CD4-positive, alpha-beta T cell (primary cell): Measurements from ENCODE around the gene IRF7. TPM values are rescaled to one million over a fixed set of nuclear protein-coding genes. Genes with fewer than 3 reads are reported as not detected.
"Not testable (repeated sequence)": the region's sequence is repeated elsewhere in the genome, so short reads cannot be mapped to it uniquely, and the experiment has no call there.

ENCODE experiments used
- ATAC-seq: fragments of 200-7000 bp; cut with Tn5 transposase; one replicate; pipeline ENCODE4 v1.10.0; 2022; ENCODE audit warnings: mild to moderate bottlenecking; ENCODE audit not compliant: poor library complexity
- CTCF ChIA-PET: fragments of 350-600 bp; sonication (Branson Sonifier 250); formaldehyde crosslinking; loops from one replicate; lab custom pipeline; 2021; ENCODE audit warnings: antibody characterized with exemption, inconsistent platforms; lab: Charles Lee
- POLR2A ChIA-PET: fragments of 350-600 bp; sonication (Branson Sonifier 250); formaldehyde crosslinking; loops from one replicate; lab custom pipeline; 2021; ENCODE audit warnings: antibody characterized with exemption, inconsistent platforms; lab: Charles Lee
- DNase-seq, 14 experiments: peaks; one replicate each; pipeline ENCODE4 v3.0.0-alpha.2; 2013 to 2020; ENCODE audit warnings: mixed read lengths in 2 of 14
- H3K27ac ChIP-seq, 2 donors: one replicate each; pipeline versions ENCODE4 v1.5.1 to v1.7.0; 2013; ENCODE audit warnings: low read length in 2 of 2, low read depth in 1 of 2, mild to moderate bottlenecking in 1 of 2
- H3K27me3 ChIP-seq, 2 experiments: 1 replicate in 1 of 2; 2 replicates in 1 of 2; pipeline versions ENCODE4 v1.6.1 to v1.7.0; 2013; ENCODE audit warnings: low read length in 2 of 2, control low read depth in 1 of 2, mild to moderate bottlenecking in 1 of 2, moderate library complexity in 1 of 2; ENCODE audit not compliant: insufficient read depth in 2 of 2, control insufficient read depth in 1 of 2
- H3K36me3 ChIP-seq: one replicate; pipeline ENCODE4 v1.6.1; 2013; ENCODE audit warnings: low read length, control low read depth; ENCODE audit not compliant: insufficient read depth
- H3K4me1 ChIP-seq: one replicate; pipeline ENCODE4 v1.6.1; 2013; ENCODE audit warnings: low read length, control low read depth; ENCODE audit not compliant: insufficient read depth
- H3K4me3 ChIP-seq: one replicate; pipeline ENCODE4 v1.5.1; 2013; ENCODE audit warnings: mild to moderate bottlenecking, low read length, moderate library complexity
- H3K9me3 ChIP-seq, 2 experiments: 1 replicate in 1 of 2; 2 replicates in 1 of 2; pipeline versions ENCODE4 v1.6.1 to v1.7.0; 2013; ENCODE audit warnings: low read length in 2 of 2, mild to moderate bottlenecking in 2 of 2, control low read depth in 1 of 2, moderate library complexity in 1 of 2; ENCODE audit not compliant: control insufficient read depth in 1 of 2, insufficient read depth in 1 of 2
- H3K27ac Mint-ChIP-seq: one replicate; pipeline ENCODE4 v1.8.0; 2020; ENCODE audit warnings: mixed read lengths
- H3K27me3 Mint-ChIP-seq: one replicate; pipeline ENCODE4 v1.8.0; 2021; ENCODE audit warnings: mixed read lengths
- H3K36me3 Mint-ChIP-seq: one replicate; pipeline ENCODE4 v1.8.0; 2021; ENCODE audit warnings: low read depth, mixed read lengths
- H3K4me1 Mint-ChIP-seq: one replicate; pipeline ENCODE4 v1.8.0; 2021; ENCODE audit warnings: low read depth, mixed read lengths
- H3K4me3 Mint-ChIP-seq: one replicate; pipeline ENCODE4 v1.8.0; 2020; ENCODE audit warnings: mild to moderate bottlenecking, mixed read lengths
- H3K9me3 Mint-ChIP-seq: one replicate; pipeline ENCODE4 v1.8.0; 2020; ENCODE audit warnings: mixed read lengths
- CTCF ChIP-seq: fragments of 200-600 bp; IDR thresholded peaks from one replicate; pipeline ENCODE4 v1.8.0; 2022; ENCODE audit warnings: antibody characterized with exemption, mild to moderate bottlenecking
- intact Hi-C, 2 experiments: fragments of 100-400 bp; cut with DNase I in 1 of 2; cut with micrococcal nuclease in 1 of 2; formaldehyde crosslinking; loops; one replicate each; pipeline versions ENCODE4 v1.15.1 to v1.9.0; 2023 to 2025; cut with DNase I, micrococcal nuclease
- total RNA-seq, 174 experiments: library from RNA in 2 of 174; stranded (reverse) in 2 of 174; gene quantifications; one replicate each; pipeline ENCODE4 v1.2.3 and lab custom pipeline; 2021 to 2026

Gene IRF7
- total RNA-seq, 2 experiments from 2014 or later = 36.5 to 37.7 TPM

DNA sequence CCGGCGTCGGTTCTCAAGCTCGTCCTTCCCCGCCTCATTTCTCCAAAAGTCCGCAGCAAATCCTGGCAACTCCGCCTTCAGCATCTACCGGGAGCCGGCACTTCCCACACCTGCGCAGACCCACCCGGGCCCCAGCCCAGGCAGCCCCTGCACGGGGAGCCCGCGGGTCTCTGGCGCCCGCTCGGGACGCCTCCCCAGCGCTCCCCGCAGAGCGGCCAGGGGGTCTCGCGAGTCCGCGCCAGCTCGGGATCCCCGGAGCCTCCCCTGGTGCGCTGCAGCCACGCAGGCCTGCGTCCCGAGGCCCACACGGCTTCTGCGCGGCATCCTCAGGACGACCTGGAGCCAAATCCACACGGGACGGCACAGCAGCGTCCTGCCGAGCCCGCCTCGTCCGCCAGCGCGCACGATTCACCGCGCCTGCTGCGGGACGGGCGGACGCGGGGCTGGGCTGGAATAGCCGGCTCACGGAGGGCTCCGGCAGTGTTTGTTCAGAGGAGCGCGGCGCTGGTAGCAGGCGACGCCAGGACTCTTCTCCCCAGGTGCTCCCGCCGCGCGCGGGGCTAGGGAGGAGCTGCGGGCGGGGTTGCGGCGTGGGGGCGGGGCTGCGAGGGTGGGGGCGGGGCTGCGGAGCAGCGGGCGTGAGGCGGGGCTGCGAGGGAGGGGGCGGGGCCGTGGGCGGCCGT is 40.3 kb downstream of the IRF7 start:
- ChIA-PET CTCF (interaction anchor here (0.8 to 1.2 kb wide), 2 partner anchors 19 to 20 kb away, joined by 3 to 5 read pairs; no protein-coding TSS in a partner anchor), POLR2A (interaction anchor here (0.6 to 2.1 kb wide), 32 partner anchors 8 to 368 kb away, joined by 3 to 25 read pairs (median 5); partner anchors contain the start of genes BET1L, DEAF1, HRAS and IRF7)
- peak overlapping the region; percentile 92 for H3K27ac Mint-ChIP-seq
- Histone ChIP-seq H3K4me1 (peaks cover 52% of the 10 kb centered on the region), H3K27me3 (no peaks in the 10 kb centered on the region), H3K4me3 (peak overlapping the region; percentile 49), H3K36me3 (peaks cover 5% of the 10 kb centered on the region), H3K9me3 (no peaks in the 10 kb centered on the region), H3K27ac (no peak overlapping the region)
- peak overlapping the region; percentile 93 for H3K4me3 Mint-ChIP-seq
- intact Hi-C loops = loop anchor here (1.0 to 5.0 kb wide), 4 partner anchors 14 to 168 kb away; partner anchors contain the start of genes LMNTD2 (in 1 of the 2), LRRC56 (in 1 of the 2) and RASSF7 (in 1 of the 2)
- peaks cover 45% of the 10 kb centered on the region for H3K4me1 Mint-ChIP-seq
- peaks cover 4% of the 10 kb centered on the region for H3K27me3 Mint-ChIP-seq
- H3K9me3 Mint-ChIP-seq = no peaks in the 10 kb centered on the region
- DNase-seq (peak in 2 of 14 experiments; percentile 9 to 54), ATAC-seq (no peak)
- H3K36me3 Mint-ChIP-seq = peaks cover 10% of the 10 kb centered on the region
- TF ChIP-seq CTCF = no peak

GRCh38 chr11:574632-575312 is 41.0 kb downstream of the IRF7 start:
- no peaks in the 10 kb centered on the region for H3K9me3 ChIP-seq
- H3K4me1 ChIP-seq = peaks cover 47% of the 10 kb centered on the region
- no peaks in the 10 kb centered on the region for H3K9me3 Mint-ChIP-seq
- peak overlapping the region; percentile 93 for H3K4me3 Mint-ChIP-seq
- H3K36me3 ChIP-seq = peaks cover 5% of the 10 kb centered on the region
- DNase-seq (peak in 3 of 14 experiments; percentile 19 to 52 (median 43)), ATAC-seq (no peak)
- peaks cover 4% of the 10 kb centered on the region for H3K27me3 Mint-ChIP-seq
- no peak overlapping the region for H3K27ac ChIP-seq
- TF ChIP-seq CTCF = no peak
- POLR2A ChIA-PET = interaction anchor here (0.6 to 2.1 kb wide), 17 partner anchors 10 to 368 kb away, joined by 3 to 25 read pairs (median 9); partner anchors contain the start of genes BET1L, DEAF1, HRAS and IRF7
- intact Hi-C loops = loop anchor here (1.0 to 5.0 kb wide), 4 partner anchors 13 to 167 kb away; partner anchors contain the start of genes LMNTD2 (in 1 of the 2), LRRC56 (in 1 of the 2) and RASSF7 (in 1 of the 2)
- H3K4me1 Mint-ChIP-seq = peaks cover 40% of the 10 kb centered on the region
- peaks cover 10% of the 10 kb centered on the region for H3K36me3 Mint-ChIP-seq
- no peaks in the 10 kb centered on the region for H3K27me3 ChIP-seq
- H3K4me3 ChIP-seq = peak overlapping the region; percentile 49
- CTCF ChIA-PET = interaction anchor here (1.2 kb wide), 1 partner anchor 18 kb away, joined by 3 read pairs; no protein-coding TSS in a partner anchor
- H3K27ac Mint-ChIP-seq = peak overlapping the region; percentile 89

DNA sequence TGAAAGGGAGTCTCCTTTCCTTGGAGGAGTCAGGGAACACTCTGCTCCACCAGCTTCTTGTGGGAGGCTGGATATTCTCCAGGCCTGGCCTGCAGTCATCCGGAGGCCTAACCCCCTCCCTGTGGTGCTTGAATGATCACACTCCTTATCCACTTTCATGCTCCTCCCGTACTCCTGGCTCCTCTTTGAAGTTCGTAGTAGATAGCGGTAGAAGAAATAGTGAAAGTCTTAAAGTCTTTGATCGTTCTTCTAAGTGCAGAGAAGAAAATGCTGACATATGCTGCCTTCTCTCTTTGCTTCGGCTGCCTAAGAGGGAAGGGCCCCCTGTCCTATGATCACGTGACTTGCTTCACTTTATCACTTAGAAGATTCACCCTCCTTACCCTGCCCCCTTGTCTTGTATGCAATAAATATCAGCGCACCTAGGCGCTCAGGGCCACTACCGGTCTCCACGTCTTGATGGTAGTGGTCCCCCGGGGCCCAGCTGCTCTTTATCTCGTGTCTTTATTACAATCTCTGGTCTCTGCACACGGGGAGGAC is 41.6 kb downstream of the IRF7 start:
- intact Hi-C loops = loop anchor here (2.0 kb wide), 2 partner anchors 13 to 37 kb away; partner anchors contain the start of genes LMNTD2 (in 1 of the 2), LRRC56 (in 1 of the 2) and RASSF7 (in 1 of the 2)
- DNase-seq = peak in 5 of 14 experiments; percentile 9 to 64 (median 59)
- H3K27me3 ChIP-seq, POLR2A ChIA-PET, H3K9me3 ChIP-seq, H3K27me3 Mint-ChIP-seq, CTCF ChIA-PET, H3K9me3 Mint-ChIP-seq, ATAC-seq, H3K27ac ChIP-seq, H3K36me3 ChIP-seq, H3K36me3 Mint-ChIP-seq: not testable (repeated sequence)
- Mint-ChIP-seq H3K4me1 (peaks cover 34% of the 10 kb centered on the region), H3K27ac (peak overlapping the region; percentile 89), H3K4me3 (peak overlapping the region; percentile 93)
- H3K4me3 ChIP-seq = peak overlapping the region; percentile 49
- H3K4me1 ChIP-seq = peaks cover 47% of the 10 kb centered on the region
